BJ (cell line): ENCODE measurements around the gene TNS4. TPM values are rescaled to one million over a fixed set of nuclear protein-coding genes. Genes with fewer than 3 reads are reported as not detected.

Experiments
- CTCF ChIA-PET: fragments of 350-600 bp; formaldehyde crosslinking; extraction: SDS; loops from one replicate; lab custom pipeline; 2021; ENCODE audit warnings: antibody characterized with exemption, inconsistent platforms; lab: Yijun Ruan, JAX
- POLR2A ChIA-PET: fragments of 300-600 bp; sonication (Branson Sonifier 250); formaldehyde crosslinking; extraction: SDS; loops from one replicate; lab custom pipeline; 2021; ENCODE audit warnings: antibody characterized with exemption; lab: Charles Lee
- DNase-seq: peaks from one replicate; pipeline ENCODE4 v3.0.0-alpha.2; 2011; ENCODE audit warnings: low read depth
- H3K27me3 ChIP-seq: 2 replicates; pipeline ENCODE4 v1.6.0; 2011; ENCODE audit warnings: low read length; ENCODE audit not compliant: control insufficient read depth, insufficient read depth
- H3K36me3 ChIP-seq: 2 replicates; pipeline ENCODE4 v1.5.1; 2011; ENCODE audit warnings: low read length; ENCODE audit not compliant: control insufficient read depth, insufficient read depth
- H3K4me3 ChIP-seq: 2 replicates; pipeline ENCODE4 v1.5.1; 2011; ENCODE audit warnings: low read depth, mild to moderate bottlenecking, control low read depth, low read length
- CTCF ChIP-seq: IDR thresholded peaks from 2 replicates; pipeline ENCODE4 v1.5.1; 2011; ENCODE audit warnings: low read depth, mild to moderate bottlenecking, control low read depth, inconsistent platforms, low read length, moderate library complexity; ENCODE audit not compliant: insufficient read depth
- polyA plus RNA-seq: library from polyadenylated mRNA; depleted of rRNA; stranded (reverse); fragments of >200 nt; gene quantifications from 2 replicates; pipeline ENCODE4 v1.2.3, GENCODE V29; 2011

TNS4 gene
- polyA plus RNA-seq, 1 experiment = 0.40 TPM

GRCh38 chr17:40526668-40527067, 25.2 kb upstream of the TNS4 start:
- Histone ChIP-seq H3K27me3 (no peaks in the 10 kb centered on the region), H3K36me3 (no peaks in the 10 kb centered on the region), H3K4me3 (no peak overlapping the region)
- no peak for DNase-seq
- TF ChIP-seq CTCF = no peak
- ChIA-PET POLR2A (no interaction called here), CTCF (interaction anchor here (1.2 to 10.6 kb wide), 4 partner anchors 33 to 128 kb away, joined by 5 to 113 read pairs (median 8); partner anchors contain the start of gene IGFBP4)

- DNase-seq = no peak
- CTCF ChIA-PET = interaction anchor here (0.8 to 3.1 kb wide), 4 partner anchors 35 to 84 kb away, joined by 3 to 11 read pairs (median 7); no protein-coding TSS in a partner anchor
- Histone ChIP-seq H3K36me3 (no peaks in the 10 kb centered on the region), H3K4me3 (no peak overlapping the region), H3K27me3 (no peaks in the 10 kb centered on the region)
- POLR2A ChIA-PET = no interaction called here
- no peak for TF ChIP-seq CTCF
Observed at GRCh38 chr17:40525294-40525693, 23.9 kb upstream of the TNS4 start.

- Histone ChIP-seq H3K36me3 (no peaks in the 10 kb centered on the region), H3K4me3 (no peak overlapping the region), H3K27me3 (no peaks in the 10 kb centered on the region)
- ChIA-PET CTCF (interaction anchor here (1.0 to 3.1 kb wide), 4 partner anchors 9 to 83 kb away, joined by 5 to 11 read pairs (median 9); no protein-coding TSS in a partner anchor), POLR2A (no interaction called here)
- DNase-seq = no peak
- TF ChIP-seq CTCF = no peak
Observed at GRCh38 chr17:40524243-40524965, 23.0 kb upstream of the TNS4 start.

- ChIA-PET CTCF (interaction anchor here (1.0 to 4.1 kb wide), 4 partner anchors 10 to 82 kb away, joined by 3 to 21 read pairs (median 8); no protein-coding TSS in a partner anchor), POLR2A (interaction anchor here (0.6 kb wide), 2 partner anchors 12 to 21 kb away, joined by 4 to 5 read pairs; partner anchors contain the start of gene TNS4)
- TF ChIP-seq CTCF = no peak
- Histone ChIP-seq H3K36me3 (no peaks in the 10 kb centered on the region), H3K27me3 (no peaks in the 10 kb centered on the region), H3K4me3 (no peak overlapping the region)
- DNase-seq = no peak
Observed at GRCh38 chr17:40522961-40523310, 21.5 kb upstream of the TNS4 start.

- ChIA-PET POLR2A (interaction anchor here (0.6 kb wide), 2 partner anchors 13 to 21 kb away, joined by 4 to 5 read pairs; partner anchors contain the start of gene TNS4), CTCF (interaction anchor here (1.0 to 4.1 kb wide), 4 partner anchors 11 to 82 kb away, joined by 3 to 21 read pairs (median 8); no protein-coding TSS in a partner anchor)
- H3K36me3 ChIP-seq = no peaks in the 10 kb centered on the region
- no peaks in the 10 kb centered on the region for H3K27me3 ChIP-seq
- no peak overlapping the region for H3K4me3 ChIP-seq
- TF ChIP-seq CTCF = no peak
- no peak for DNase-seq
Observed at GRCh38 chr17:40522250-40522960, 21.0 kb upstream of the TNS4 start.
